ENCODE data around the gene TNPO2.

TNPO2 gene

DNA sequence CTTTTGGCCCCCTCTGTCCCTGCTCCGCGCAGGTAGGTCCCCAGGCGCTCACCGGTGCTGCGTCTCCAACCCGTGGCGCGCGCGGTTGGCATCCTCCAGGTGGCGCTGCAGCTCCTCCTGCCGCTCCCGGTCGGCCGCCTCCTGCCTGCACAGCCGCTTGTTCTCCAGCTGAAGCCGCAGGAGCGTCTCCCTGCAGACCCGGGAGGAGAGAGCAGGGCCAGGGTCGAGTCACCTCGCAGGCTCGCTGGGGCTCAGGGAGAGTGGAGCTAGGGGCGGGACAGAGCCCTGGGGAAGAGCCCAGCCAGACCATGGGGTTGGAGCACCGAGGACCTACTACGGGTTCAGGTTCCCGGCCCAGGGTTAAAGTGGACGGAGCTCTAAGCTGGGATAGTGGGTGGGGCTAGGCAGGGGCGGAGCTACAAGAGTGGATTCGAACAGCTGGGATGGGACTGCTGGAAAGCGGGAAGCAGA lies 42.4 kb upstream of the TNPO2 start:
- Histone ChIP-seq H3K79me2 (ENCODE audit: insufficient read depth, low read length) (no peaks in the 10 kb centered on the region), H3K4me1 (ENCODE audit: insufficient read depth, low read length) (peaks cover 9% of the 10 kb centered on the region), H3K36me3 (ENCODE audit: insufficient read depth, low read length) (no peaks in the 10 kb centered on the region), H3K27ac (ENCODE audit: low read length) (no peak overlapping the region), H2AFZ (ENCODE audit: low read depth, low read length) (peak overlapping the region; percentile 65), H3K4me3 (ENCODE audit: low read depth in 1 of 2, low read length in 2 of 2) (peak overlapping the region in 1 of 2 experiments; percentile 45; a peak in 2 of 4 replicates), H3K9me3 (ENCODE audit: insufficient read depth, low read length, severe bottlenecking) (no peaks in the 10 kb centered on the region), H3K27me3 (ENCODE audit: insufficient read depth, low read length, poor library complexity) (no peaks in the 10 kb centered on the region), H4K20me1 (ENCODE audit: insufficient read depth, low read length) (no peaks in the 10 kb centered on the region), H3K9ac (ENCODE audit: low read depth, low read length) (peak overlapping the region; percentile 34; the same call in 1 of the 2 replicates), H3K4me2 (ENCODE audit: insufficient read depth, low read length) (peak overlapping the region; percentile 66)
- DNase-seq (peak; percentile 87), ATAC-seq (ENCODE audit: insufficient read depth, low read depth) (peak; percentile 98)
- TF ChIP-seq EZH2 (IDR thresholded peaks at IDR 0.05; ENCODE audit: borderline replicate concordance, low read depth, low read length, severe bottlenecking) = no peak
- TF ChIP-seq, protein P1, sequence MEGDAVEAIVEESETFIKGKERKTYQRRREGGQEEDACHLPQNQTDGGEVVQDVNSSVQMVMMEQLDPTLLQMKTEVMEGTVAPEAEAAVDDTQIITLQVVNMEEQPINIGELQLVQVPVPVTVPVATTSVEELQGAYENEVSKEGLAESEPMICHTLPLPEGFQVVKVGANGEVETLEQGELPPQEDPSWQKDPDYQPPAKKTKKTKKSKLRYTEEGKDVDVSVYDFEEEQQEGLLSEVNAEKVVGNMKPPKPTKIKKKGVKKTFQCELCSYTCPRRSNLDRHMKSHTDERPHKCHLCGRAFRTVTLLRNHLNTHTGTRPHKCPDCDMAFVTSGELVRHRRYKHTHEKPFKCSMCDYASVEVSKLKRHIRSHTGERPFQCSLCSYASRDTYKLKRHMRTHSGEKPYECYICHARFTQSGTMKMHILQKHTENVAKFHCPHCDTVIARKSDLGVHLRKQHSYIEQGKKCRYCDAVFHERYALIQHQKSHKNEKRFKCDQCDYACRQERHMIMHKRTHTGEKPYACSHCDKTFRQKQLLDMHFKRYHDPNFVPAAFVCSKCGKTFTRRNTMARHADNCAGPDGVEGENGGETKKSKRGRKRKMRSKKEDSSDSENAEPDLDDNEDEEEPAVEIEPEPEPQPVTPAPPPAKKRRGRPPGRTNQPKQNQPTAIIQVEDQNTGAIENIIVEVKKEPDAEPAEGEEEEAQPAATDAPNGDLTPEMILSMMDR (IDR thresholded peaks at IDR 0.05; ENCODE audit: borderline replicate concordance, extremely low read depth, low read length, poor library complexity, severe bottlenecking) = peak; percentile 92

DNA sequence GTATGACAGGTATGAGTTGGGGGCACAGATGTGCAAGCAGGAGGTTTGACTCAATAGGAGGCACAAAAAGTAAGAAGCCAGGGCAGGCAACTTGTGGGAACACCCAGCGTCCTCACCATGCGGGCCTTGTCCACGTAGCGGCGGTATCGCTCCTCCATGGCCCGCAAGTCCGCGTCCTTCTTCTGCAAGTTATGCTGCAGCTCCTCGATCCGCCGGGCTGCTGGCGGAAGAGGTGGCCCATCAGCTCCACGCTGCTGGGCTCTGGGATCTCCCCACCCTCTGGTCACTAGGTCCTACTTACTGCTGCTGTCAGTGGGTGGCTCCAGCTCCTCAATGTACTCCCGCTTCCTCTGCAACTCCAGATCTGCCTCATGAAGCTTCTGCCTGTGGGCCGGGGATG lies 41.0 kb upstream of the TNPO2 start:
- Histone ChIP-seq H3K4me1 (ENCODE audit: insufficient read depth, low read length) (peaks cover 11% of the 10 kb centered on the region), H3K9ac (ENCODE audit: low read depth, low read length) (no peak overlapping the region), H4K20me1 (ENCODE audit: insufficient read depth, low read length) (no peaks in the 10 kb centered on the region), H3K4me3 (ENCODE audit: low read depth in 1 of 2, low read length in 2 of 2) (no peak overlapping the region), H3K9me3 (ENCODE audit: insufficient read depth, low read length, severe bottlenecking) (no peaks in the 10 kb centered on the region), H3K79me2 (ENCODE audit: insufficient read depth, low read length) (no peaks in the 10 kb centered on the region), H3K27ac (ENCODE audit: low read length) (no peak overlapping the region), H2AFZ (ENCODE audit: low read depth, low read length) (no peak overlapping the region), H3K4me2 (ENCODE audit: insufficient read depth, low read length) (no peak overlapping the region), H3K27me3 (ENCODE audit: insufficient read depth, low read length, poor library complexity) (no peaks in the 10 kb centered on the region), H3K36me3 (ENCODE audit: insufficient read depth, low read length) (no peaks in the 10 kb centered on the region)
- no peak for ATAC-seq (ENCODE audit: insufficient read depth, low read depth)
- TF ChIP-seq, protein P1 (IDR thresholded peaks at IDR 0.05; ENCODE audit: borderline replicate concordance, extremely low read depth, low read length, poor library complexity, severe bottlenecking) = no peak
- no peak for TF ChIP-seq EZH2 (IDR thresholded peaks at IDR 0.05; ENCODE audit: borderline replicate concordance, low read depth, low read length, severe bottlenecking)
- DNase-seq = no peak

DNA sequence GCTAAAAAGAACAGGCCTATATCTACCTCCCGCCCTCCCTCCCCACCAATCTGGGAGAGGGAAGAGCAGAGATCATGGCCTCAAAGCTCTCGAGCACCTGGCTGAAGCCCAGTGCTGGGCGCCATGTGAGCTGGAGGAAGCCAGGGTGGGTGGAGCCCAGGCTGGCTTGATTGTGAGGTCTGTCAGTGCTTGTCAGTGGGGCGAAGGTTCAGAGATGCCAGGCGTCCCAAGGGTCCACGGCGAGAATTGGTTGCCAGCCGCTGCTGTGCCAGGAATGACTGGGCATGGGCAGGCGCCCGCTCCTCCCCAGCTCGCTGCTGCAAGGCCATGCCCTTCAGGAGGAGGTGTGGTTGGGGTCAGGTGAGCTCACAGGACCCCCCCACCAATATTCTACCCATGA lies 39.4 kb upstream of the TNPO2 start:
- H3K4me3 ChIP-seq (ENCODE audit: low read depth in 1 of 2, low read length in 2 of 2) = no peak overlapping the region
- ATAC-seq (ENCODE audit: insufficient read depth, low read depth) (no peak), DNase-seq (no peak)
- no peak overlapping the region for H3K27ac ChIP-seq (ENCODE audit: low read length)
- no peaks in the 10 kb centered on the region for H3K79me2 ChIP-seq (ENCODE audit: insufficient read depth, low read length)
- no peaks in the 10 kb centered on the region for H3K27me3 ChIP-seq (ENCODE audit: insufficient read depth, low read length, poor library complexity)
- H3K36me3 ChIP-seq (ENCODE audit: insufficient read depth, low read length) = no peaks in the 10 kb centered on the region
- no peak for TF ChIP-seq EZH2 (IDR thresholded peaks at IDR 0.05; ENCODE audit: borderline replicate concordance, low read depth, low read length, severe bottlenecking)
- H3K9me3 ChIP-seq (ENCODE audit: insufficient read depth, low read length, severe bottlenecking) = no peaks in the 10 kb centered on the region
- no peaks in the 10 kb centered on the region for H4K20me1 ChIP-seq (ENCODE audit: insufficient read depth, low read length)
- no peak overlapping the region for H3K4me2 ChIP-seq (ENCODE audit: insufficient read depth, low read length)
- H3K4me1 ChIP-seq (ENCODE audit: insufficient read depth, low read length) = peaks cover 11% of the 10 kb centered on the region
- H3K9ac ChIP-seq (ENCODE audit: low read depth, low read length) = no peak overlapping the region
- no peak overlapping the region for H2AFZ ChIP-seq (ENCODE audit: low read depth, low read length)

DNA sequence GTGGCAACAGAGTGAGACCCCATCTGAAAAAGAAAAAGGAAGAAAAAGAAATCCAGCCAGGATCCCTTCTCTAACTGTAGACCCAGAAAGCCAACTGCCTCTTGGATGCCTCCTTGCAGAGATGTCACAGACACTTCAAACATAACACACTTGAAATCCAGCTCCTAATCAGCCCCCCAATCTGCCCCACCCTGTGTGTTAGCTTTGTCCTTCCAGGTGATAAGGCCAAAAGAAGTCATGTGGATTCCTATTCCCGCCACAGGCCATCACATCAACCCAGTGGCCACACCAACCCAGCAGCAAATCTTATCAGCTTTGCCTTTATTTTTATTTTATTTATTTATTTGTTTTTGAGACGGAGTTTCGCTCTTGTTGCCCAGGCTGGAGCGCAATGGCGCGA lies 36.0 kb upstream of the TNPO2 start:
- H3K4me1 ChIP-seq (ENCODE audit: insufficient read depth, low read length) = peaks cover 11% of the 10 kb centered on the region
- H3K4me2 ChIP-seq (ENCODE audit: insufficient read depth, low read length) = no peak overlapping the region
- H3K27ac ChIP-seq (ENCODE audit: low read length) = no peak overlapping the region
- no peaks in the 10 kb centered on the region for H3K79me2 ChIP-seq (ENCODE audit: insufficient read depth, low read length)
- ATAC-seq (ENCODE audit: insufficient read depth, low read depth) = no peak
- TF ChIP-seq, protein P1 (IDR thresholded peaks at IDR 0.05; ENCODE audit: borderline replicate concordance, extremely low read depth, low read length, poor library complexity, severe bottlenecking) = no peak
- no peak for TF ChIP-seq EZH2 (IDR thresholded peaks at IDR 0.05; ENCODE audit: borderline replicate concordance, low read depth, low read length, severe bottlenecking)
- no peaks in the 10 kb centered on the region for H3K27me3 ChIP-seq (ENCODE audit: insufficient read depth, low read length, poor library complexity)
- no peaks in the 10 kb centered on the region for H3K9me3 ChIP-seq (ENCODE audit: insufficient read depth, low read length, severe bottlenecking)
- no peak overlapping the region for H3K9ac ChIP-seq (ENCODE audit: low read depth, low read length)
- no peaks in the 10 kb centered on the region for H3K36me3 ChIP-seq (ENCODE audit: insufficient read depth, low read length)
- DNase-seq = no peak
- H4K20me1 ChIP-seq (ENCODE audit: insufficient read depth, low read length) = no peaks in the 10 kb centered on the region
- no peak overlapping the region for H2AFZ ChIP-seq (ENCODE audit: low read depth, low read length)
- no peak overlapping the region for H3K4me3 ChIP-seq (ENCODE audit: low read depth in 1 of 2, low read length in 2 of 2)

Data from DND-41 (cell line).